Right hindlimb (tissue), 1 donor: Measurements from ENCODE around the gene SMARCD2.
A peak's percentile ranks its signal among the peaks of the same experiment; 100 is the strongest.

Source experiments
- DNase-seq: peaks from one replicate; pipeline ENCODE4 v3.0.0-alpha.2; 2018

SMARCD2 gene

GRCh38 chr17:63830904-63831491, 11.5 kb downstream of the SMARCD2 start:
- no peak for DNase-seq

- no peak for DNase-seq
These were observed 12.2 kb downstream of the SMARCD2 start for GRCh38 chr17:63830278-63830677.

- DNase-seq, result no peak
These were observed 13.5 kb downstream of the SMARCD2 start for GRCh38 chr17:63828936-63829335.

- no peak for DNase-seq
These were observed 14.7 kb downstream of the SMARCD2 start for GRCh38 chr17:63827801-63828221.

- peak; percentile 97 for DNase-seq
These were observed 15.3 kb downstream of the SMARCD2 start, which contains the start of the genes FTSJ3 and PSMC5 for GRCh38 chr17:63827002-63827800. Gene FTSJ3 (minus strand): TSS chr17:63827663. CDS start chr17:63826902, 761 bp downstream. Gene PSMC5 (plus strand): TSS chr17:63827431. CDS start chr17:63827491, 60 bp downstream.

- no peak for DNase-seq
These were observed 15.9 kb downstream of the SMARCD2 start for GRCh38 chr17:63826468-63827001.

- no peak for DNase-seq
These were observed 18.1 kb downstream of the SMARCD2 start for GRCh38 chr17:63824362-63824761.

GRCh38 chr17:63823659-63824331, 18.7 kb downstream of the SMARCD2 start:
- no peak for DNase-seq

- no peak for DNase-seq
These were observed 19.9 kb downstream of the SMARCD2 start for GRCh38 chr17:63822537-63822936.

- DNase-seq, result no peak
These were observed 20.7 kb downstream of the SMARCD2 start for GRCh38 chr17:63821804-63822203.

- DNase-seq, result no peak
These were observed 21.4 kb downstream of the SMARCD2 start for GRCh38 chr17:63820963-63821561.

- DNase-seq, result no peak
These were observed 22.6 kb downstream of the SMARCD2 start for GRCh38 chr17:63819585-63820537.

GRCh38 chr17:63819131-63819530, 23.4 kb downstream of the SMARCD2 start:
- DNase-seq, result no peak

- DNase-seq, result no peak
These were observed 24.6 kb downstream of the SMARCD2 start for GRCh38 chr17:63817736-63818385.

GRCh38 chr17:63816669-63817068, 25.8 kb downstream of the SMARCD2 start:
- DNase-seq, result no peak

- DNase-seq, result no peak
These were observed 26.4 kb downstream of the SMARCD2 start for GRCh38 chr17:63816123-63816522.

- no peak for DNase-seq
These were observed 32.5 kb downstream of the SMARCD2 start for GRCh38 chr17:63809970-63810369.

- no peak for DNase-seq
These were observed 36.9 kb downstream of the SMARCD2 start for GRCh38 chr17:63805591-63805990.

GRCh38 chr17:63804328-63804727, 38.2 kb downstream of the SMARCD2 start:
- no peak for DNase-seq

- DNase-seq, result no peak
These were observed 41.7 kb downstream of the SMARCD2 start for GRCh38 chr17:63800783-63801182.

GRCh38 chr17:63798572-63799106, 43.8 kb downstream of the SMARCD2 start:
- no peak for DNase-seq
